GM12878 (cell line): ENCODE measurements around the gene BLOC1S5. TPM values are rescaled to one million over a fixed set of nuclear protein-coding genes. Genes with fewer than 3 reads are reported as not detected.

Source experiments
- ATAC-seq: fragments of 200-7000 bp; cut with Tn5 transposase; 3 replicates; pipeline ENCODE4 v1.9.1; 2020; ENCODE audit warnings: mild to moderate bottlenecking, moderate library complexity
- BruUV-seq: library from RNA; stranded (reverse); fragments of 400-500 nt; replicated peaks from 2 replicates; lab custom pipeline; 2021; lab: Mats Ljungman, UMichigan
- CTCF ChIA-PET: fragments of 300-600 bp; sonication (Branson Sonifier 250); formaldehyde crosslinking; extraction: SDS; loops from one replicate; lab custom pipeline; 2021; ENCODE audit warnings: inconsistent platforms; lab: Yijun Ruan, JAX
- POLR2A ChIA-PET: fragments of 350-600 bp; formaldehyde crosslinking; extraction: SDS; loops from one replicate; lab custom pipeline; 2021; ENCODE audit warnings: inconsistent platforms; lab: Charles Lee
- RAD21 ChIA-PET: fragments of 300-600 bp; sonication (Branson Sonifier 250); formaldehyde crosslinking; loops from one replicate; lab custom pipeline; 2023; ENCODE audit warnings: antibody characterized with exemption; ENCODE audit not compliant: unreplicated experiment; lab: Charles Lee
- SMC1A ChIA-PET: fragments of 300-600 bp; sonication (Branson Sonifier 250); formaldehyde crosslinking; loops from one replicate; lab custom pipeline; 2023; ENCODE audit not compliant: unreplicated experiment, uncharacterized antibody; lab: Charles Lee
- DNase-seq: peaks from one replicate; pipeline ENCODE4 v3.0.0-alpha.2; 2011; ENCODE audit warnings: low read depth, low spot score
- FAIRE-seq: peaks from 3 replicates; lab custom pipeline; 2011; peaks lifted over from hg19 to GRCh38; lab: Jason Lieb, UNC
- H2AFZ ChIP-seq: 2 replicates; pipeline ENCODE4 v1.6.0; 2011; ENCODE audit warnings: low read depth, low read length, control low read depth; ENCODE audit not compliant: control insufficient read depth
- H3K27ac ChIP-seq: 2 replicates; pipeline ENCODE4 v1.5.1; 2011; ENCODE audit warnings: control low read depth; ENCODE audit not compliant: control insufficient read depth, insufficient read depth
- H3K27me3 ChIP-seq, 2 experiments: replicated peaks in 1 of 2; 2 replicates each; pipeline versions ENCODE4 v1.6.0 to v1.6.1; 2011; ENCODE audit warnings: low read length in 1 of 2; ENCODE audit not compliant: control insufficient read depth in 2 of 2, insufficient read depth in 2 of 2
- H3K36me3 ChIP-seq, 2 experiments: 2 replicates each; pipeline ENCODE4 v1.5.1; 2011; ENCODE audit warnings: low read length in 1 of 2; ENCODE audit not compliant: control insufficient read depth in 2 of 2, insufficient read depth in 2 of 2
- H3K4me1 ChIP-seq: 2 replicates; pipeline ENCODE4 v1.6.1; 2011; ENCODE audit warnings: mild to moderate bottlenecking, low read length, moderate library complexity, mixed read lengths; ENCODE audit not compliant: control insufficient read depth, insufficient read depth
- H3K4me2 ChIP-seq: 2 replicates; pipeline ENCODE4 v1.6.0; 2011; ENCODE audit warnings: control low read depth; ENCODE audit not compliant: control insufficient read depth, insufficient read depth
- H3K4me3 ChIP-seq: fragments of 200-600 bp; sonication (generic); 2 replicates; pipeline ENCODE4 v1.5.1; 2016
- H3K79me2 ChIP-seq: 2 replicates; pipeline ENCODE4 v1.6.0; 2011; ENCODE audit warnings: low read length; ENCODE audit not compliant: control insufficient read depth, insufficient read depth
- H3K9ac ChIP-seq: 2 replicates; pipeline ENCODE4 v1.8.0; 2011; ENCODE audit warnings: low read length, control low read depth, mixed read lengths; ENCODE audit not compliant: control insufficient read depth, insufficient read depth
- H3K9me3 ChIP-seq: replicated peaks from 3 replicates; pipeline ENCODE4 v1.5.1; 2011; ENCODE audit warnings: mild to moderate bottlenecking, low read length; ENCODE audit not compliant: control insufficient read depth, insufficient read depth
- H4K20me1 ChIP-seq: 2 replicates; pipeline ENCODE4 v1.6.0; 2011; ENCODE audit not compliant: control insufficient read depth, insufficient read depth
- CBFB ChIP-seq: IDR thresholded peaks from 2 replicates; pipeline ENCODE4 v1.6.1; 2016; ENCODE audit warnings: antibody characterized with exemption, low read depth
- CEBPB ChIP-seq, 2 experiments: fragments of 150-350 bp in 1 of 2; IDR thresholded peaks; 2 replicates each; pipeline ENCODE4 v1.6.1; 2012 to 2014; ENCODE audit warnings: low read depth in 2 of 2, low read length in 2 of 2, borderline replicate concordance in 1 of 2, inconsistent platforms in 1 of 2
- KAT2A ChIP-seq: conservative IDR thresholded peaks from 2 replicates; pipeline ENCODE4 v1.6.1; 2011; ENCODE audit warnings: low read depth, low read length; ENCODE audit not compliant: control insufficient read depth
- KDM1A ChIP-seq: fragments of 200-600 bp; sonication (generic); IDR thresholded peaks from 2 replicates; pipeline ENCODE4 v1.6.1; 2016; ENCODE audit warnings: borderline replicate concordance
- PBX3 ChIP-seq: IDR thresholded peaks from 2 replicates; pipeline ENCODE4 v1.6.1; 2011; ENCODE audit warnings: mild to moderate bottlenecking, low read depth, low read length, moderate library complexity; ENCODE audit not compliant: insufficient replicate concordance
- RELA ChIP-seq: fragments of 450-650 bp; IDR thresholded peaks from 2 replicates; pipeline ENCODE4 v1.8.0; 2014; ENCODE audit warnings: borderline replicate concordance; ENCODE audit not compliant: partially characterized antibody
- RFX5 ChIP-seq: IDR thresholded peaks from 2 replicates; pipeline ENCODE4 v1.6.1; 2011; ENCODE audit warnings: low read depth, low read length, improper control_type of control experiment
- SKIL ChIP-seq: fragments of 450-650 bp; IDR thresholded peaks from 2 replicates; pipeline ENCODE4 v1.6.1; 2017; ENCODE audit warnings: mild to moderate bottlenecking, low read depth, inconsistent platforms; ENCODE audit not compliant: poor library complexity, severe bottlenecking
- SMAD1 ChIP-seq: fragments of 450-650 bp; IDR thresholded peaks from 2 replicates; pipeline ENCODE4 v1.6.1; 2018; ENCODE audit warnings: mild to moderate bottlenecking, low read depth; ENCODE audit not compliant: partially characterized antibody
- TBL1XR1 ChIP-seq: IDR thresholded peaks from 2 replicates; pipeline ENCODE4 v1.6.1; 2012; ENCODE audit warnings: low read depth, low read length, improper control_type of control experiment
- TCF12 ChIP-seq: IDR thresholded peaks from 2 replicates; pipeline ENCODE4 v1.6.1; 2011; ENCODE audit warnings: low read depth, mild to moderate bottlenecking, low read length
- ZNF207 ChIP-seq: fragments of 450-650 bp; IDR thresholded peaks from 2 replicates; pipeline ENCODE4 v1.6.1; 2014; ENCODE audit warnings: antibody characterized with exemption, mild to moderate bottlenecking, borderline replicate concordance
- ZNF274 ChIP-seq: IDR thresholded peaks from one replicate; pipeline ENCODE4 v1.8.0; 2011; ENCODE audit not compliant: insufficient read length, insufficient read depth
- WGBS: methylation state at CpG from one replicate; pipeline ENCODE4 v1.1.6; 2016; ENCODE audit warnings: low lambda C conversion rate; ENCODE audit not compliant: insufficient replicate concordance, insufficient coverage; ENCODE audit errors: missing lambda C conversion rate; 5-methylcytosine and 5-hydroxymethylcytosine counted together
- in situ Hi-C: fragments of 300-500 bp; cut with MboI; formaldehyde crosslinking; loops from 9 replicates; pipeline ENCODE4 v1.14.3; 2018; ENCODE audit warnings: mixed read lengths
- intact Hi-C: fragments of 100-400 bp; cut with micrococcal nuclease; formaldehyde crosslinking; loops from one replicate; pipeline ENCODE4 v1.14.2; 2022; ENCODE audit not compliant: unreplicated experiment
- polyA plus RNA-seq, 11 experiments: library from polyadenylated mRNA; depleted of rRNA in 4 of 11; unstranded in 6 of 11; stranded (reverse) in 5 of 11; fragments of >200 nt; fragmentation: Nextera tagmentation in 4 of 11; fragmentation: Illumina TruSeq in 1 of 11; extraction: Ambion mirVana in 4 of 11; extraction: Trizol in 1 of 11; gene quantifications; 1 replicate in 1 of 11; 2 replicates in 10 of 11; pipeline versions ENCODE4 v1.2.1 to v1.2.3, GENCODE V29; 2011 to 2016; ENCODE audit warnings: inconsistent platforms in 2 of 11, missing spikeins in 2 of 11, low read depth in 1 of 11
- total RNA-seq, 4 experiments: library from RNA; depleted of rRNA in 3 of 4; stranded (reverse); fragments of >200 nt in 3 of 4; fragmentation: Illumina TruSeq in 1 of 4; extraction: Trizol in 1 of 4; gene quantifications; 2 replicates each; pipeline versions ENCODE4 v1.2.1 to v1.2.3, GENCODE V29; 2013 to 2021
- TF ChIP-seq, protein P1 (sequence below): fragments of 150-350 bp; IDR thresholded peaks from 2 replicates; pipeline ENCODE4 v1.6.1; 2014; ENCODE audit warnings: mild to moderate bottlenecking, low read depth, low read length

The BLOC1S5 gene
- total and polyA plus RNA-seq, 10 of the 15 experiments (the other 5 are each of a cell fraction or from before 2014, with no cell fraction given) = 4.3 to 22.2 (median 16.1) TPM

DNA sequence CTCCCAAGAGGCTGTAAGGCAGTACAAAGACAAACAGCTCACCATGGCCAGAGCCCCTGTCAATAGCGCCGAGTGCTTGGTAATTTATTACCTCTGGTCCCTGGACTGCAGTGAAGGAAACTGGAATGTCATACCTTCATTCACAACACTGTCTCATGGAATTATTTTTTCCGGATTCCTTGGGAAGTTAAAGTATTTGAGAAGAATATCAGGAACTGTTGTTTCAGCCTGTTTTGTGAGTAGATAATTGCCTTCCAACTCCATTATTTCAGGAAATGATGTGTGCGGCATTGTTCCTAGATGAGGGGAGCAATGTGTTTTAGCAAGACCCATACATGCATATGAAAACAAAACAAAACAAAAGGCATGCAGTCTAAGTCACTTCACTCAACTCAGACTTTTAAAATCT, 64.0 kb downstream of the BLOC1S5 start:
- Histone ChIP-seq H3K4me3 (no peak overlapping the region), H4K20me1 (no peaks in the 10 kb centered on the region), H3K27ac (no peak overlapping the region), H3K27me3 (no peaks in the 10 kb centered on the region), H3K4me2 (no peak overlapping the region), H2AFZ (no peak overlapping the region), H3K9me3 (no peaks in the 10 kb centered on the region), H3K4me1 (no peaks in the 10 kb centered on the region), H3K79me2 (no peaks in the 10 kb centered on the region)
- WGBS = 99% methylated on average over 4 of the region's 4 CpGs
- no TSS peak for BruUV-seq
- ATAC-seq (no peak), FAIRE-seq (no peak), DNase-seq (no peak)
- intact Hi-C loops = loop anchor here (10.0 kb wide), 1 partner anchor 375 kb away; no protein-coding TSS in a partner anchor
- POLR2A ChIA-PET = no interaction called here
- CTCF ChIA-PET = no interaction called here
- RAD21 ChIA-PET = no interaction called here
- SMC1A ChIA-PET = no interaction called here
- in situ Hi-C loops = no loop called here
- TF ChIP-seq, protein P1, sequence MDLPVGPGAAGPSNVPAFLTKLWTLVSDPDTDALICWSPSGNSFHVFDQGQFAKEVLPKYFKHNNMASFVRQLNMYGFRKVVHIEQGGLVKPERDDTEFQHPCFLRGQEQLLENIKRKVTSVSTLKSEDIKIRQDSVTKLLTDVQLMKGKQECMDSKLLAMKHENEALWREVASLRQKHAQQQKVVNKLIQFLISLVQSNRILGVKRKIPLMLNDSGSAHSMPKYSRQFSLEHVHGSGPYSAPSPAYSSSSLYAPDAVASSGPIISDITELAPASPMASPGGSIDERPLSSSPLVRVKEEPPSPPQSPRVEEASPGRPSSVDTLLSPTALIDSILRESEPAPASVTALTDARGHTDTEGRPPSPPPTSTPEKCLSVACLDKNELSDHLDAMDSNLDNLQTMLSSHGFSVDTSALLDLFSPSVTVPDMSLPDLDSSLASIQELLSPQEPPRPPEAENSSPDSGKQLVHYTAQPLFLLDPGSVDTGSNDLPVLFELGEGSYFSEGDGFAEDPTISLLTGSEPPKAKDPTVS = no peak
- TF ChIP-seq TCF12 = no peak
- no peak for TF ChIP-seq SKIL
- TF ChIP-seq CBFB = no peak
- TF ChIP-seq CEBPB (IDR thresholded peaks at IDR 0.05; ENCODE audit: borderline replicate concordance in 1 of 2, low read depth in 2 of 2, low read length in 2 of 2) = no peak
- TF ChIP-seq SMAD1 = no peak
- TF ChIP-seq TBL1XR1 = no peak
- TF ChIP-seq RFX5 = no peak
- no peak for TF ChIP-seq ZNF274
- no peak for TF ChIP-seq RELA
- TF ChIP-seq PBX3 = no peak
- TF ChIP-seq KAT2A = no peak
- no peak for TF ChIP-seq KDM1A
- TF ChIP-seq ZNF207 = no peak
- TF ChIP-seq, all 136 proteins: peak for 0
- Histone ChIP-seq H3K36me3 (no peaks in the 10 kb centered on the region), H3K9ac (no peak overlapping the region)
